ENCODE measurements around the gene PCDHB13.
A peak's percentile ranks its signal among the peaks of the same experiment; 100 is the strongest.
"Not testable (repeated sequence)": the region's sequence is repeated elsewhere in the genome, so short reads cannot be mapped to it uniquely, and the experiment has no call there.

PCDHB13 gene

DNA sequence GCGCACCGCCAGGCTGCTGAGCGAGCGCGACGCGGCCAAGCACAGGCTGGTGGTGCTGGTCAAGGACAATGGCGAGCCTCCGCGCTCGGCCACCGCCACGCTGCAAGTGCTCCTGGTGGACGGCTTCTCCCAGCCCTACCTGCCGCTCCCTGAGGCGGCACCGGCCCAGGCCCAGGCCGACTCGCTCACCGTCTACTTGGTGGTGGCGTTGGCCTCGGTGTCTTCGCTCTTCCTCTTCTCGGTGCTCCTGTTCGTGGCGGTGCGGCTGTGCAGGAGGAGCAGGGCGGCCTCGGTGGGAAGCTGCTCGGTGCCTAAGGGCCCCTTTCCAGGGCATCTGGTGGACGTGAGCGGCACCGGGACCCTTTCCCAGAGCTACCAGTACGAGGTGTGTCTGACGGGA is 12.1 kb upstream of the PCDHB13 start:
- not testable (repeated sequence) for DNase-seq (ENCODE audit: low spot score)

GRCh38 chr5:141208478-141208877 is 5.2 kb upstream of the PCDHB13 start, which contains the start of gene PCDHB12:
Gene PCDHB12 (plus strand): TSS chr5:141208719. CDS start chr5:141208908, 189 bp downstream.
- no peak for DNase-seq (ENCODE audit: low spot score)

DNA sequence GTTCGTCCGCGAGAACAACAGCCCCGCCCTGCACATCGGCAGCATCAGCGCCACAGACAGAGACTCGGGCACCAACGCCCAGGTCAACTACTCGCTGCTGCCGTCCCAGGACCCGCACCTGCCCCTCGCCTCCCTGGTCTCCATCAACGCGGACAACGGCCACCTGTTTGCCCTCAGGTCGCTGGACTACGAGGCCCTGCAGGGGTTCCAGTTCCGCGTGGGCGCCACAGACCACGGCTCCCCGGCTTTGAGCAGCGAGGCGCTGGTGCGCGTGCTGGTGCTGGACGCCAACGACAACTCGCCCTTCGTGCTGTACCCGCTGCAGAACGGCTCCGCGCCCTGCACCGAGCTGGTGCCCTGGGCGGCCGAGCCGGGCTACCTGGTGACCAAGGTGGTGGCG is 3.4 kb upstream of the PCDHB13 start:
- not testable (repeated sequence) for DNase-seq (ENCODE audit: low spot score)

DNA sequence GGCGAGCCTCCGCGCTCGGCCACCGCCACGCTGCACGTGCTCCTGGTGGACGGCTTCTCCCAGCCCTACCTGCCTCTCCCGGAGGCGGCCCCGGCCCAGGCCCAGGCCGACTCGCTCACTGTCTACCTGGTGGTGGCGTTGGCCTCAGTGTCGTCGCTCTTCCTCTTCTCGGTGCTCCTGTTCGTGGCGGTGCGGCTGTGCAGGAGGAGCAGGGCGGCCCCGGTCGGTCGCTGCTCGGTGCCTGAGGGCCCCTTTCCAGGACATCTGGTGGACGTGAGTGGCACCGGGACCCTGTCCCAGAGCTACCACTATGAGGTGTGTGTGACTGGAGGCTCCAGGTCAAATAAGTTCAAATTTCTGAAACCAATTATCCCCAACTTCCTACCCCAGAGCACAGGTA is 2.9 kb upstream of the PCDHB13 start:
- DNase-seq (ENCODE audit: low spot score): not testable (repeated sequence)

DNA sequence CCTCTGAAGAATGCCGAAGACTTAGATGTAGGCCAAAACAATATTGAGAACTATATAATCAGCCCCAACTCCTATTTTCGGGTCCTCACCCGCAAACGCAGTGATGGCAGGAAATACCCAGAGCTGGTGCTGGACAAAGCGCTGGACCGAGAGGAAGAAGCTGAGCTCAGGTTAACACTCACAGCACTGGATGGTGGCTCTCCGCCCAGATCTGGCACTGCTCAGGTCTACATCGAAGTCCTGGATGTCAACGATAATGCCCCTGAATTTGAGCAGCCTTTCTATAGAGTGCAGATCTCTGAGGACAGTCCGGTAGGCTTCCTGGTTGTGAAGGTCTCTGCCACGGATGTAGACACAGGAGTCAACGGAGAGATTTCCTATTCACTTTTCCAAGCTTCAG is 864 bp downstream of the PCDHB13 start:
- DNase-seq (ENCODE audit: low spot score): not testable (repeated sequence)

GRCh38 chr5:141215504-141215903 is 1.8 kb downstream of the PCDHB13 start:
- not testable (repeated sequence) for DNase-seq (ENCODE audit: low spot score)

DNA sequence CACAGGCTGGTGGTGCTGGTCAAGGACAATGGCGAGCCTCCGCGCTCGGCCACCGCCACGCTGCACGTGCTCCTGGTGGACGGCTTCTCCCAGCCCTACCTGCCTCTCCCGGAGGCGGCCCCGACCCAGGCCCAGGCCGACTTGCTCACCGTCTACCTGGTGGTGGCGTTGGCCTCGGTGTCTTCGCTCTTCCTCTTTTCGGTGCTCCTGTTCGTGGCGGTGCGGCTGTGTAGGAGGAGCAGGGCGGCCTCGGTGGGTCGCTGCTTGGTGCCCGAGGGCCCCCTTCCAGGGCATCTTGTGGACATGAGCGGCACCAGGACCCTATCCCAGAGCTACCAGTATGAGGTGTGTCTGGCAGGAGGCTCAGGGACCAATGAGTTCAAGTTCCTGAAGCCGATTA is 2.3 kb downstream of the PCDHB13 start:
- DNase-seq (ENCODE audit: low spot score): not testable (repeated sequence)

DNA sequence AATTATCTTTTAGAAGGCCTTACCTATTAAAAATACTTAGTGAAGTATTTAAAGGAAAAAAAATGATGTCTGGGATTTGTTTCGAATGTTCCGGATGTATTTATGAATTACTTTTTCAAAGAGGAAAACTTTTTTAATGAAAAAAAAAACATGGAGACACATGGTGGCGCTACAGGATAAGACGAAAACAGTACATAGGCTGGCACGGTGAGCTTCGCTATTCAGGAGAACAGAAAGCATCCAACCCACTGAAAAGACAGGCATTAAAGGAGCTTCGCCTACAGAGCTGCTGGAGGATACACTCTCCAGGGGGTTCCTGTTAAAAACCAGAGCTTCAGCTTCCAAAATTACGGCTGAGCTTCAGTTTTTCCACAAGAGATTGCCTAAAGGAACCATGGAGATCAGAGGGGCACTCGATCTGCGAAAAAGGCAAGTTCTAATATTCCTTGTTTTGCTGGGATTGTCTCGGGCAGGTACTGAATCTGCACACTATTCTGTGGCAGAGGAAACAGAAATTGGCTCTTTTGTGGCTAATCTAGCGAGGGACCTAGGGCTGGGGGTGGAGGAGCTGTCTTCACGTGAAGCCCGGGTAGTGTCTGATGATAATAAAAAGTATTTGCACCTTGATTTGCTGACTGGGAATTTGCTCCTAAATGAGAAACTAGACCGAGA is 9.5 kb downstream of the PCDHB13 start, which contains the start of gene PCDHB14:
Gene PCDHB14, plus strand, starts transcription at position 232 of the 672 bp plus-strand sequence. Its CDS starts 163 bp downstream, at position 395.
- DNase-seq (ENCODE audit: low spot score): peak; percentile 12

- DNase-seq (ENCODE audit: low spot score): not testable (repeated sequence)
Observed at GRCh38 chr5:141224844-141225243, 11.1 kb downstream of the PCDHB13 start.

DNA sequence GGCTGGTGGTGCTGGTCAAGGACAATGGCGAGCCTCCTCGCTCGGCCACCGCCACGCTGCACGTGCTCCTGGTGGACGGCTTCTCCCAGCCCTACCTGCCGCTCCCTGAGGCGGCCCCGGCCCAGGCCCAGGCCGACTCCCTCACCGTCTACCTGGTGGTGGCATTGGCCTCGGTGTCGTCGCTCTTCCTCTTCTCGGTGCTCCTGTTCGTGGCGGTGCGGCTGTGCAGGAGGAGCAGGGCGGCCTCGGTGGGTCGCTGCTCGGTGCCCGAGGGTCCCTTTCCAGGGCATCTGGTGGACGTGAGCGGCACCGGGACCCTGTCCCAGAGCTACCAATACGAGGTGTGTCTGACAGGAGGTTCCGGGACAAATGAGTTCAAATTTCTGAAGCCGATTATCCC is 11.7 kb downstream of the PCDHB13 start:
- DNase-seq (ENCODE audit: low spot score): not testable (repeated sequence)

GRCh38 chr5:141234109-141234667 is 20.5 kb downstream of the PCDHB13 start:
- no peak for DNase-seq (ENCODE audit: low spot score)

DNA sequence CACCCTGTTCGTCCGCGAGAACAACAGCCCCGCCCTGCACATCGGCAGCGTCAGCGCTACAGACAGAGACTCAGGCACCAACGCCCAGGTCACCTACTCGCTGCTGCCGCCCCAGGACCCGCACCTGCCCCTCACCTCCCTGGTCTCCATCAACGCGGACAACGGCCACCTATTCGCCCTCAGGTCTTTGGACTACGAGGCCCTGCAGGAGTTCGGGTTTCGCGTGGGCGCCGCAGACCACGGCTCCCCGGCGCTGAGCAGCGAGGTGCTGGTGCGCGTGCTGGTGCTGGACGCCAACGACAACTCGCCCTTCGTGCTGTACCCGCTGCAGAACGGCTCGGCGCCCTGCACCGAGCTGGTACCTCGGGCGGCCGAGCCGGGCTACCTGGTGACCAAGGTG is 22.2 kb downstream of the PCDHB13 start:
- DNase-seq (ENCODE audit: low spot score): not testable (repeated sequence)

GRCh38 chr5:141236516-141237313 is 23.0 kb downstream of the PCDHB13 start:
- DNase-seq (ENCODE audit: low spot score): no peak

GRCh38 chr5:141241496-141241895 is 27.8 kb downstream of the PCDHB13 start:
- DNase-seq (ENCODE audit: low spot score): no peak

DNA sequence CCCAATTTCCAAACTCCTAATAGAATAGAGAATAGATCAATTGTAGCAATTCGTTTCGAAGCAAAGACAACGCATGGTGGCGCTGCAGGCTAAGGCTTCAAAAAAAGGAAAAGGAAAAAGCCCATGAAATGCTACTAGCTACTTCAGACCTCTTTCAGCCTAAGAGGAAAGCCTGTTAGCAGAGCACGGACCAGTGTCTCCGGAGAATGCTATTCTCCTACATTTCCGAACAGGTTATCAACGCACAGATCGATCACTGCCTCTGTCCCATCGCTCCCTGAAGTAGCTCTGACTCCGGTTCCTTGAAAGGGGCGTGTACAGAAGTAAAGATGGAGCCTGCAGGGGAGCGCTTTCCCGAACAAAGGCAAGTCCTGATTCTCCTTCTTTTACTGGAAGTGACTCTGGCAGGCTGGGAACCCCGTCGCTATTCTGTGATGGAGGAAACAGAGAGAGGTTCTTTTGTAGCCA is 31.6 kb downstream of the PCDHB13 start, which contains the start of gene PCDHB15:
Gene PCDHB15, plus strand, starts transcription at position 146 of the 468 bp plus-strand sequence. Its CDS starts 184 bp downstream, at position 330.
- peak; percentile 25 for DNase-seq (ENCODE audit: low spot score)

DNA sequence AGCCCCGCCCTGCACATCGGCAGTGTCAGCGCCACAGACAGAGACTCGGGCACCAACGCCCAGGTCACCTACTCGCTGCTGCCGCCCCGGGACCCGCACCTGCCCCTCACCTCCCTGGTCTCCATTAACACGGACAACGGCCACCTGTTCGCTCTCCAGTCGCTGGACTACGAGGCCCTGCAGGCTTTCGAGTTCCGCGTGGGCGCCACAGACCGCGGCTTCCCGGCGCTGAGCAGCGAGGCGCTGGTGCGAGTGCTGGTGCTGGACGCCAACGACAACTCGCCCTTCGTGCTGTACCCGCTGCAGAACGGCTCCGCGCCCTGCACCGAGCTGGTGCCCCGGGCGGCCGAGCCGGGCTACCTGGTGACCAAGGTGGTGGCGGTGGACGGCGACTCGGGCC is 33.3 kb downstream of the PCDHB13 start:
- not testable (repeated sequence) for DNase-seq (ENCODE audit: low spot score)

GRCh38 chr5:141247434-141247833 is 33.7 kb downstream of the PCDHB13 start:
- DNase-seq (ENCODE audit: low spot score): not testable (repeated sequence)

DNA sequence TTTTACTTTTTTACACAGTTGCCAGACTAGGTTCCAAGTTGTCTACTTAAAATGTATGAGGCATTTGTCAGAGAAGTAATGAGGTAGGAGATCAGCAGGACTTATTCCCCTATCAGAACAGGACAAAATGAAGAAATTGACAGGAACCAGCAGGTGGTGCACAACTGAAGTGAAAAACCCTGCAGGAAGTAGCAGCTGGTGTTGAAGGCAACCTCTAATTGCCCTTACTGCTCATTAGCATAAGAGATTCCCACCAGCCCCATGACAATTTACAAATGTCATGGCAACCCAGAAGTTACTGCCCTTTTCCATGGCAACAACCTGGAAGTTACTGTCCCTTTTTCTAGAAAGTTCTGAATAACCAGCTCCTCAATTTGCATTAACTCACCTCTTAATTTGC is 36.9 kb downstream of the PCDHB13 start:
- DNase-seq (ENCODE audit: low spot score): no peak

DNA sequence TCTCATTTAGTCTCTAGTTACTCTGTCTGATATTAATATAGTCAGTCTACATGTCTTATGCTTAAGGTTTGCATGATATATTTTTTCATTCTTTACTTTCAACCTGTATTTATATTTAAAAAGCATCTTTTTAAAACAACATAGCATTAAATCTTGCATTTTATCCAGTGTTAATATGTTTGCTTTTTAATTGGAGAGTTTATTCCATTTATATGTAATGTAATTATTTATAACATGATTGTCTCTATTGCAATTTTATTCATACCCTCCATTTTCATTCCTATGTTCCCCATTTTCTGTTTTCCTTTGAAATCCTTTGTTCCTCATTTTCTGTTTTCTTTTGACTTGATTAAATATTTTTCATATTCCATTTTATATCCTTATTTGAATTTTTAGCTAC is 44.7 kb downstream of the PCDHB13 start:
- DNase-seq (ENCODE audit: low spot score): no peak

- no peak for DNase-seq (ENCODE audit: low spot score)
Observed at GRCh38 chr5:141258948-141259347, 45.2 kb downstream of the PCDHB13 start.

- no peak for DNase-seq (ENCODE audit: low spot score)
Observed at GRCh38 chr5:141260458-141261237, 46.9 kb downstream of the PCDHB13 start.

- DNase-seq (ENCODE audit: low spot score): no peak
Observed at GRCh38 chr5:141261238-141261546, 47.5 kb downstream of the PCDHB13 start.
